GM21576 (cell line): Measurements from ENCODE around the gene PCGF3.
"Not testable (repeated sequence)": the region's sequence is repeated elsewhere in the genome, so short reads cannot be mapped to it uniquely, and the experiment has no call there.

Source experiments
- ATAC-seq: cut with Tn5 transposase; IDR thresholded peaks from one replicate; pipeline ENCODE4 v1.9.1; 2021; ENCODE audit warnings: mild to moderate bottlenecking, moderate library complexity; ENCODE audit not compliant: unreplicated experiment

PCGF3 gene

DNA sequence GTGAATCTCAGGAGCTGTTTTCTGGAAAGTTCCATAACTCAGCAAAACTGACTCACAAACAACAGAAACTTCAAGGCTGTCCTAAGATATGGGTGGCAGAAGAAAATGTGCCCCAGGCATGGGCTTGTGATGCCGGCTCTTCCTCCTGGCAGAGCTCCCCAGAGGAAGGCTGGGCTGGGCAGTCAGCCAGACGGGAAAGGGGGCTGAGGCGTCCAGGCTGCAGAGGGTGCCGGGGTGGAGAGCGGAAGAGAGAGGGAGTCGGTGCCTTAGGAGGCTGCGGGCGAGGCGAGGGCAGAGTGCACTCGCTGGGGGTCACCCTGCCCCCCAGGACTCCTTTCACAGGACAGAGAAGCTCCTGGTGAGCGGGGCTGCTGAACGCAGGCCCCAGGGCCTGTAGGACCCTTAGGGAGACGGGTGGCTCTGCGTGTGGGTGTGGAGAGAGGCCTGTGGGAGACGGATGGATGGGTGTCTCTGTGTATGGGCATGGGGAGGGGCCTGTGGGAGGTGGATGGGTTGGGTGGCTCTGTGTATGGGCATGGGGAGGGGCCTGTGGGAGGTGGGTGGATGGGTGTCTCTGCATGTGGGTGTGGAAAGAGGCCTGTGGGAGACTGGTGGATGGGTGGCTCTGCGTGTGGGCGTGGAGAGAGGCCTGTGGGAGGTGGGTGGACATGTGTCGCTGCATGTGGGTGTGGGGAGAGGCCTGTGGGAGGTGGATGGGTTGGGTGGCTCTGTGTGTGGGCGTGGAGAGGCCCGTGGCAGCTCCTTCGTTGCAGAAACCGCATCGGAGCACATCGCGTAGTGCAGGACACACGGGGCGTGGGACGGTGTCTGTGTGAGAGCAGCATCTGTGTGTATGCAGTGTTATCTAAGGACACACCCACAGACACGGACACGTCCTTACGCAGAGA lies 15.9 kb downstream of the PCGF3 start:
- ATAC-seq: no peak

DNA sequence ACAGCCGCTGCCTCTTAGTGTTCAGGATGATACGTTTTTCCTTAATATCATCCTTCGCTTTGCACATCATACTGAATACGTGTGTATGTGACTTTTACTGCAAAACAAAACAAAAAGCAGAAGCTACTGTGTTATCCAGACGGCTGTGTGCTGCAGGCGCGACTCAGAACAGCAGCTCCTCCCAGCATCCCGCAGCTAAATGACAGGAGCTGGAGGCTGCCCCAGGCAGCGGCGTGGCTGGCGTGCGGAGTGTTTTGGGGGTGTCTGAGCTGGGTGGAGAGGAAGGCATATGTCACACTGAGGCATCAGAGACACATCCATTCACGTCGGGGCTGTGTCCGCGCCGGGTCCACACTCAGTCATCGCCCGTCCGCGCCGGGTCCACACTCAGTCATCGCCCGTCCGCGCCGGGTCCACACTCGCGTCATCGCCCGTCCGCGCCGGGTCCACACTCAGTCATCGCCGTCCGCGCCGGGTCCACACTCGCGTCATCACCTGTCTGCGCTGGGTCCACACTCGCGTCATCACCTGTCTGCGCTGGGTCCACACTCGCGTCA lies 16.6 kb downstream of the PCGF3 start:
- ATAC-seq: no peak

DNA sequence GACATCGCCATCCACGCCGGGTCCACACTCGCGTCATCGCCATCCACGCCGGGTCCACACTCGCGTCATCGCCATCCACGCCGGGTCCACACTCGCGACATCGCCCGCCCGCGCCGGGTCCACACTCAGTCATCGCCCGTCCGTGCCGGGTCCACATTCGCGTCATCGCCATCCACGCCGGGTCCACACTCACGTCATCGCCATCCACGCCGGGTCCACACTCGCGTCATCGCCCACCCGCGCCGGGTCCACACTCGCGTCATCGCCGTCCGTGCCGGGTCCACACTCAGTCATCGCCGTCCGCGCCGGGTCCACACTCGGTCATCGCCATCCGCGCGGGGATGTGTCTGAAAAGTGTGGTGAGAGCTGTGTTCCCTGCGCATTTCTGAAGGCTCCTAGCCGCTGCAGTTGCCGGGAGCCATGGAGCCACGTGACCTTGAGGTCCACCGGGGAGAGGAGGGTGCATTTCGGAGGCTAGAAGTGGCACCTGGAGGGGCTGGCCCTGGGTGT lies 17.3 kb downstream of the PCGF3 start:
- ATAC-seq: no peak

- no peak for ATAC-seq
These were observed 18.3 kb downstream of the PCGF3 start for GRCh38 chr4:723751-724530.

GRCh38 chr4:725391-726234 lies 20.0 kb downstream of the PCGF3 start:
- no peak for ATAC-seq

GRCh38 chr4:726235-726787 lies 20.7 kb downstream of the PCGF3 start:
- no peak for ATAC-seq

- ATAC-seq: no peak
These were observed 21.2 kb downstream of the PCGF3 start for GRCh38 chr4:726838-727237.

DNA sequence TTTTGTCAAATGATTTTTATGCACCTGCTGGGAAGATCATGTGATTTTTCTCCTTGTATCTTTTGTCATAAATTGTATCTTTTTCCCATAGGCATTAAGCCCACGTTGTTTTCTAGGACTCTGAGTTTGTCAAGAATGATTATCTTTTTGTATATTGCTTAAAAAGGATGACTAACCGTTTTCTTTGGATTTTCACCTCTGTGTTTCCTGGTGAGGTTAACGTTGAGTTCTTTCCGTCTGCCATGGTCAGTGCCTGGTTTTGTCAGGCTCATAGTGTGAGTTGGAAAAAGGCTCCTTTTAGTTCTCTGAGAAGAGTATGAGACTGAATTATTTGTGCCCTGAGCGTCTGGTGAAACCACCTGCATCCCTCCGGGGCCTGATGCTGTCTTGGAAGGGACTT lies 21.9 kb downstream of the PCGF3 start:
- ATAC-seq: no peak

DNA sequence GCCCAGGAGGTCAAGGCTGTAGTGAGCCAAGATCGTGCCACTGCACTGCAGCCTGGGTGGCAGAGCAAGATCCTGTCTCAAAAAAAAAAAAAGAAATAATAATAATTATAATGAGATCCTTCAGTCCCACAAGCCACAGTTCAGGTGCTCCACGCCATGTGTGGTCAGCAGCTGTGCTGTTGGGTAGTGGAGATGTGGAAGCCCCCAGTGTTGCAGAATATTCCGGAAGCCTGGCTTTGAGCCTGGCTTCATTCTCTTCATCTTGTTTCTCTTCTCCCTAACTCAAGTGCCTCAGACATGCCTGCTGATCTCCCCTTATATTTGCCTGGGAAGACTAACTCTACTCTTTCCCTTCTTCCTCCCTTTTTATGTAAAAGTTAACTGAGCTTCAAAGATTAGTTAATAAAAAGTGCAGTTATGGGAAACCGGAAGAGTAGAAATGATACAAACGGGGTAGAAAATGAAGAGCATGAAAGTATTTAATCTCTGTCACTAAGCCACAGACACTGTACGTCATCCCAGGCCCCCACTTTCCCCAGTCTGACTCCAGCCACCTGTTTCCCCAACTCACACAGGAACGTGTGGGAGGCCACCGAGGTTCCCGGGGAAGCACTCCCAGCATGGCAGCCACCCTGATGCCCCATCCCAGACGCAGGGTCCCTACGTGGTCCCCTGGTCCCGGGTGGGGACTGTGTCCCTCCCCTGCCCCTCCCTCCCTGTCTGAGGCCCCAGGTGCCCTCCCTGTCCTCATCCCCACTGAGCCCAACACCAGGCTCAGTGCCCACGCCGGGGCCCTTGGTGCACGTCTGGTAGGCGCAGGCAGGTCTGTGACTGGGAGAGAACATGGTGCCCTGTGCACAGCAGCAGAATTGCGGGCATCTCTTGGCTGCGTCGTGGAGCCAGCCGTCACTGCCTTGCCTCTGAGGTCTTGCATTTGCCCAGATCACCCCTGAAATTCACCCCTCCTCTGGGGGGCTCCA lies 24.0 kb downstream of the PCGF3 start:
- no peak for ATAC-seq

GRCh38 chr4:730511-730910 lies 24.9 kb downstream of the PCGF3 start:
- ATAC-seq: no peak

- ATAC-seq: not testable (repeated sequence)
These were observed 25.6 kb downstream of the PCGF3 start for GRCh38 chr4:730946-731904.

DNA sequence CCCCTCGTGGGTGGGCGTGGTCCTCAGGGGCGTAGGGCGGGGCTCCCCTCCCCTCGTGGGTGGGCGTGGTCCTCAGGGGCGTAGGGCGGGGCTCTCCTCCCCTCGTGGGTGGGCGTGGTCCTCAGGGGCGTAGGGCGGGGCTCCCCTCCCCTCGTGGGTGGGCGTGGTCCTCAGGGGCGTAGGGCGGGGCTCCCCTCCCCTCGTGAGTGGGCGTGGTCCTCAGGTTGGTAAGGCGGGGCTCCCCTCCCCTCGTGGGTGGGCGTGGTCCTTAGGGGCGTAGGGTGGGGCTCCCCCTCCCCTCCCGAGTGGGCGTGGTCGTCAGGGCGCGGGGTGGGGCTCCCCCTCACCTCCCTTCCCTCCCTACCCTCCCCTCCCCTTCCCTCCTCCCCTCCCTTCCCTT lies 26.3 kb downstream of the PCGF3 start:
- not testable (repeated sequence) for ATAC-seq

GRCh38 chr4:732486-732885 lies 26.9 kb downstream of the PCGF3 start:
- no peak for ATAC-seq

DNA sequence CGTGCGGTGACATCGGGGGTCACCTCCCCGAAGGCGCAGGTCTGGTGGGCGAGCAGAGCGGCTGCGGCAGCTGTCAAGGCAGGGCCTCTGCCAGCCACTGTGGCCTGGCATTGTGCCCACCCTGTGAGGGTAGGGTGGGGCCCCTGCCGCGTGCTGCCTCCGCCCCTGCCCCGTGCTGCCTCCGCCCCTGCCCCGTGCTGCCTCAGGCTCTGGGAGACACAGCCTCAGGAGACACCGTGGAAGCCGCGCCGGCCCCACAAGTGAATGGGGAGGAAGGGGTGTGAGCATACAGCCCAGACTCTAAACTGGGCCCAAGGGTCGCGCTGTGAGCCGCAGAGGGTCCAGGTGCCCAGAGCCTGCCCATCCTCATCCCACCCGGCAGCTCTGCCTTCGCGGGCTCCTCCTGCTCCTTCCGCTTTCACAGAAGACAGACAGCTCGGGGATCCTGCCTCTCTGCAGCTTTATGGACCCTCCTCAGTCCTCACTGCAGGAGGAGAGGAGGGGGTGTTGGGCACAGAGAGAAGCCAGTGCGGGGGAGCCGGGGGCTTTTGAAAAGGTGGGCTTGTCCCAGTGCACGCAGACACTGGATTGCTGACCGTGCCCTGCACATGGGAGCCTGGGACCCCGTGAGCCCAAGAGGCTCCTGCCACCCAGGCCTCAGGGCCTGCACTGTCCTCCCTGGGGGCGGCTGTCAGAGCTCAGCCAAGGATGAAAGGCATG lies 27.4 kb downstream of the PCGF3 start:
- ATAC-seq: no peak

DNA sequence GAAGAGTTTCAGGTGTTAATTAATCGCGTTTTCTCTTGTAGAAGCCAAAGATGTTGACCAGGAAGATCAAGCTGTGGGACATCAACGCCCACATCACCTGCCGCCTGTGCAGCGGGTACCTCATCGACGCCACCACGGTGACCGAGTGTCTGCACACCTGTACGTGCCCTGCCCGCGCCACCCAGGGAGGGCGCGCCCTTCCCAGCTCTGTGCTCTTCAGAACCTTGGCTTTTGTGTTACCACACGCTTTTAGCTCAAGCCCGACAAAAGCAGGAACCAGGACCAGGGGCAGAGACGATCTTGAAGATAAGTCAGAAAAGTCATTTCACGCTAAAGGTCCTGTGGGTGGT lies 28.0 kb downstream of the PCGF3 start:
- ATAC-seq: no peak

- no peak for ATAC-seq
These were observed 28.4 kb downstream of the PCGF3 start for GRCh38 chr4:734075-734474.

- no peak for ATAC-seq
These were observed 29.3 kb downstream of the PCGF3 start for GRCh38 chr4:734951-735350.
